K562 (cell line): ENCODE results near the gene HRG. TPM values are rescaled to one million over a fixed set of nuclear protein-coding genes. Genes with fewer than 3 reads are reported as not detected.

Experiments
- ATAC-seq: fragments of 200-7000 bp; cut with Tn5 transposase; 3 replicates; pipeline ENCODE4 v1.9.1; 2020; ENCODE audit warnings: moderate library complexity
- BruUV-seq: library from RNA; stranded (reverse); fragments of 400-500 nt; replicated peaks from 2 replicates; lab custom pipeline; 2021; lab: Mats Ljungman, UMichigan
- CTCF ChIA-PET: fragments of 300-600 bp; formaldehyde crosslinking; extraction: SDS; loops from one replicate; lab custom pipeline; 2021; ENCODE audit warnings: low intra/inter-chr PET ratio; lab: Yijun Ruan, JAX
- POLR2A ChIA-PET: fragments of 300-600, 350-650 bp; sonication (Branson Sonifier 250); formaldehyde crosslinking; extraction: SDS; loops from one replicate; lab custom pipeline; 2021; ENCODE audit warnings: antibody characterized with exemption, inconsistent platforms; lab: Yijun Ruan, JAX
- DNase-seq, 4 experiments: peaks; one replicate each; pipeline versions ENCODE4 v3.0.0 to v3.0.0-alpha.2; 2011 to 2018; ENCODE audit warnings: low spot score in 3 of 4, mixed read lengths in 3 of 4; ENCODE audit errors: extremely low read depth in 1 of 4
- FAIRE-seq: peaks from 2 replicates; lab custom pipeline; 2011; peaks lifted over from hg19 to GRCh38; lab: Jason Lieb, UNC
- H2AFZ ChIP-seq: 2 replicates; pipeline ENCODE4 v1.6.0; 2011; ENCODE audit warnings: low read depth, low read length, control low read depth, inconsistent platforms
- H3K27ac ChIP-seq: fragments of 200-600 bp; 3 replicates; pipeline ENCODE4 v1.8.0; 2011; ENCODE audit warnings: low read depth, mild to moderate bottlenecking, control low read depth, inconsistent platforms, low read length, moderate library complexity, mixed read lengths; ENCODE audit errors: extremely low read depth
- H3K27me3 ChIP-seq, 2 experiments: fragments of 300-600 bp in 1 of 2; 2 replicates in 1 of 2; 3 replicates in 1 of 2; pipeline versions ENCODE4 v1.6.0 to v1.8.0; 2011; ENCODE audit warnings: inconsistent platforms in 2 of 2, low read length in 2 of 2, mild to moderate bottlenecking in 1 of 2, mixed read lengths in 1 of 2, moderate library complexity in 1 of 2; ENCODE audit not compliant: control insufficient read depth in 2 of 2, insufficient read depth in 2 of 2
- H3K36me3 ChIP-seq: fragments of 300-600 bp; 3 replicates; pipeline ENCODE4 v1.8.0; 2011; ENCODE audit warnings: mild to moderate bottlenecking, low read length, inconsistent platforms; ENCODE audit not compliant: control insufficient read depth, insufficient read depth
- H3K4me1 ChIP-seq, 2 experiments: fragments of 200-600 bp in 1 of 2; replicated peaks in 1 of 2; 2 replicates in 1 of 2; 3 replicates in 1 of 2; pipeline versions ENCODE4 v1.5.1 to v1.8.0; 2011; ENCODE audit warnings: inconsistent platforms in 2 of 2, low read length in 2 of 2, mild to moderate bottlenecking in 1 of 2, mixed read lengths in 1 of 2, moderate library complexity in 1 of 2; ENCODE audit not compliant: control insufficient read depth in 2 of 2, insufficient read depth in 2 of 2
- H3K4me2 ChIP-seq: 2 replicates; pipeline ENCODE4 v1.6.1; 2011; ENCODE audit warnings: low read length, control low read depth, inconsistent platforms, mixed read lengths; ENCODE audit not compliant: insufficient read depth
- H3K4me3 ChIP-seq: fragments of 200-600 bp; sonication (generic), shearing (Covaris generic); 2 replicates; pipeline ENCODE4 v1.5.1; 2016; ENCODE audit warnings: control low read depth, inconsistent platforms
- H3K79me2 ChIP-seq: fragments of 200-600 bp; 3 replicates; pipeline ENCODE4 v1.8.0; 2011; ENCODE audit warnings: low read length, inconsistent platforms; ENCODE audit not compliant: control insufficient read depth, insufficient read depth
- H3K9ac ChIP-seq, 2 experiments: 2 replicates each; pipeline versions ENCODE4 v1.6.0 to v1.6.1; 2011; ENCODE audit warnings: low read depth in 2 of 2, low read length in 2 of 2, control low read depth in 1 of 2, inconsistent platforms in 1 of 2, mild to moderate bottlenecking in 1 of 2, mixed read lengths in 1 of 2; ENCODE audit not compliant: insufficient read depth in 1 of 2
- H3K9me1 ChIP-seq: one replicate; pipeline ENCODE4 v1.6.0; 2011; ENCODE audit warnings: inconsistent platforms, mild to moderate bottlenecking, low read length, moderate library complexity; ENCODE audit not compliant: control insufficient read depth, insufficient read depth
- H3K9me3 ChIP-seq: replicated peaks from 2 replicates; pipeline ENCODE4 v1.5.1; 2011; ENCODE audit warnings: low read depth, low read length, inconsistent platforms; ENCODE audit not compliant: control insufficient read depth, insufficient read depth
- H4K20me1 ChIP-seq: replicated peaks from 2 replicates; pipeline ENCODE4 v1.6.1; 2011; ENCODE audit warnings: low read length, inconsistent platforms, mixed read lengths; ENCODE audit not compliant: control insufficient read depth, insufficient read depth
- ARID3B ChIP-seq: fragments of 250-450 bp; sonication (Bioruptor Pico); IDR thresholded peaks from 2 replicates; pipeline ENCODE4 v1.4.0; 2020; ENCODE audit warnings: borderline replicate concordance
- CTBP1 ChIP-seq: fragments of 450-650 bp; IDR thresholded peaks from 2 replicates; pipeline ENCODE4 v1.6.1; 2016; ENCODE audit warnings: borderline replicate concordance
- NFRKB ChIP-seq: fragments of 450-650 bp; IDR thresholded peaks from 2 replicates; pipeline ENCODE4 v1.6.1; 2016; ENCODE audit warnings: low read depth
- TCF7L2 ChIP-seq: fragments of 150-350 bp; IDR thresholded peaks from 2 replicates; pipeline ENCODE4 v1.6.1; 2016; ENCODE audit warnings: low read depth, mild to moderate bottlenecking, low read length, moderate library complexity
- ZNF699 ChIP-seq: fragments of 250-450 bp; sonication (Bioruptor Pico); IDR thresholded peaks from 2 replicates; pipeline ENCODE4 v1.8.0; 2021; ENCODE audit warnings: mild to moderate bottlenecking, moderate library complexity; ENCODE audit not compliant: insufficient replicate concordance
- WGBS: fragments of 100-300 bp; shearing (Covaris generic); methylation state at CpG from one replicate; pipeline ENCODE4 v1.1.6; 2016; ENCODE audit warnings: low coverage, mixed read lengths; ENCODE audit not compliant: insufficient coverage; ENCODE audit errors: missing lambda C conversion rate; 5-methylcytosine and 5-hydroxymethylcytosine counted together
- in situ Hi-C: fragments of 300-500 bp; cut with MboI; formaldehyde crosslinking; loops from 4 replicates; pipeline ENCODE4 v1.15.0; 2018; ENCODE audit warnings: inconsistent platforms, mixed read lengths
- intact Hi-C: fragments of 100-400 bp; cut with micrococcal nuclease; formaldehyde crosslinking; loops from 2 replicates; pipeline ENCODE4 v1.14.2; 2022
- polyA plus RNA-seq, 8 experiments: library from polyadenylated mRNA; depleted of rRNA in 4 of 8; stranded (reverse) in 5 of 8; unstranded in 3 of 8; fragments of >200 nt; fragmentation: Nextera tagmentation in 2 of 8; fragmentation: Illumina TruSeq in 1 of 8; extraction: Ambion mirVana in 2 of 8; extraction: Trizol in 1 of 8; gene quantifications; 2 replicates each; pipeline versions ENCODE4 v1.2.1 to v1.2.3, GENCODE V29; 2011 to 2014; ENCODE audit warnings: inconsistent platforms in 1 of 8, missing spikeins in 1 of 8
- total RNA-seq, 7 experiments: library from RNA; depleted of rRNA in 6 of 7; stranded (reverse); fragments of >200 nt in 6 of 7; fragmentation: Illumina TruSeq in 2 of 7; extraction: Trizol in 2 of 7; gene quantifications; 2 replicates each; pipeline versions ENCODE4 v1.2.1 to v1.2.3, GENCODE V29; 2011 to 2021; ENCODE audit warnings: low replicate concordance in 1 of 7

The HRG gene
- total and polyA plus RNA-seq, 9 of the 15 experiments (the other 6 are each of a cell fraction or from before 2014, with no cell fraction given) = not detected

- no peak for ATAC-seq
- no peaks in the 10 kb centered on the region for H3K9me1 ChIP-seq
- no peaks in the 10 kb centered on the region; a peak in 1 of 5 replicates for H3K4me1 ChIP-seq
- no peak overlapping the region for H3K27ac ChIP-seq
- H4K20me1 ChIP-seq = no peaks in the 10 kb centered on the region; the same call in 1 of the 2 replicates
- no peak for DNase-seq
- in situ Hi-C loops (no loop called here), intact Hi-C loops (no loop called here)
- no peak overlapping the region for H3K9ac ChIP-seq
- BruUV-seq = no TSS peak
- no peaks in the 10 kb centered on the region for H3K79me2 ChIP-seq
- peaks cover 11 to 18% of the 10 kb centered on the region in 2 experiments for H3K27me3 ChIP-seq
- TF ChIP-seq NFRKB = no peak
- TF ChIP-seq CTBP1 = no peak
- no peaks in the 10 kb centered on the region for H3K36me3 ChIP-seq
- CTCF ChIA-PET = no interaction called here
- 6% methylated on average over 3 of the region's 3 CpGs for WGBS
- POLR2A ChIA-PET = no interaction called here
- H3K4me2 ChIP-seq = no peak overlapping the region
- no peak for FAIRE-seq
- H3K9me3 ChIP-seq = no peaks in the 10 kb centered on the region
- no peak overlapping the region for H3K4me3 ChIP-seq
- no peak overlapping the region for H2AFZ ChIP-seq
Measured at GRCh38 chr3:186671051-186671450, 5.2 kb downstream of the HRG start.

GRCh38 chr3:186678604-186679003 lies 12.8 kb downstream of the HRG start:
- no peaks in the 10 kb centered on the region for H3K79me2 ChIP-seq
- no peaks in the 10 kb centered on the region; a peak in 1 of 5 replicates for H3K4me1 ChIP-seq
- no TSS peak for BruUV-seq
- no peak overlapping the region for H2AFZ ChIP-seq
- H3K9me3 ChIP-seq = no peaks in the 10 kb centered on the region
- no peaks in the 10 kb centered on the region; the same call in 1 of the 2 replicates for H4K20me1 ChIP-seq
- peaks cover 7 to 43% of the 10 kb centered on the region in 2 experiments for H3K27me3 ChIP-seq
- in situ Hi-C loops = no loop called here
- H3K9ac ChIP-seq = no peak overlapping the region
- no peak overlapping the region for H3K4me2 ChIP-seq
- DNase-seq = no peak
- no peak for TF ChIP-seq ZNF699 (CRISPR knock-in tag)
- TF ChIP-seq ARID3B (CRISPR knock-in tag) = no peak
- no peak for TF ChIP-seq TCF7L2
- intact Hi-C loops = no loop called here
- no peak overlapping the region for H3K27ac ChIP-seq
- no peaks in the 10 kb centered on the region for H3K36me3 ChIP-seq
- H3K4me3 ChIP-seq = no peak overlapping the region
- no peaks in the 10 kb centered on the region for H3K9me1 ChIP-seq
- CTCF ChIA-PET = no interaction called here
- FAIRE-seq = no peak
- POLR2A ChIA-PET = interaction anchor here (0.6 kb wide), 1 partner anchor 111 kb away, joined by 3 read pairs; no protein-coding TSS in a partner anchor
- ATAC-seq = no peak
